Coronary artery (tissue), 2 donors: ENCODE data around the gene ALDH1A1.

Experiments used
- DNase-seq: peaks from one replicate; pipeline ENCODE4 v3.0.0-alpha.2; 2017; ENCODE audit warnings: low spot score
- H3K27ac ChIP-seq, 2 donors: fragments of 200-600 bp; sonication (generic); one replicate each; pipeline ENCODE4 v1.5.1; 2016 to 2019
- H3K4me3 ChIP-seq: fragments of 200-600 bp; sonication (generic); 2 replicates; pipeline ENCODE4 v1.5.1; 2016; ENCODE audit warnings: mild to moderate bottlenecking, moderate library complexity
- TF ChIP-seq, protein P1 (sequence below): fragments of 200-600 bp; sonication (generic); IDR thresholded peaks from one replicate; pipeline ENCODE4 v1.5.1; 2019; ENCODE audit warnings: antibody characterized with exemption

ALDH1A1 gene

DNA sequence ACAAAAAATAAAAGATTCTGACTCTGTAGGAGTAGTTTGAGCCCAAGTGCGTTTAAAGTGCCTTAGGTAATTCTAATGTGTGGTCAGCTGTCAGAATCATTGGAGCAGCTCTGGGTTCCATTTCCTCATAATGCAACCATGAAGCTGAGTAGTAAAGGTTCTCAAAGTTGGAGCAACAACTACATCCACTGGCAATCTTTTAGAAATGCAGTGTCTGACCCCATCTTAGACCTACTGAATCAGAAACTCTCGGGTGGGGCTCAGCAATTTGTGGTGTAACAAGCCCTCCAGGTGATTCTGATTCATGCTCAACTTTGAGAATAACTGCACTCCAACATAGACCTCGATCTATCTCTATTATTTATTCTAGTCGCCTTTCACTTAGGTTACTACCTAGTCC, 7.6 kb upstream of the ALDH1A1 start:
- no peak overlapping the region for H3K27ac ChIP-seq
- TF ChIP-seq, protein P1, sequence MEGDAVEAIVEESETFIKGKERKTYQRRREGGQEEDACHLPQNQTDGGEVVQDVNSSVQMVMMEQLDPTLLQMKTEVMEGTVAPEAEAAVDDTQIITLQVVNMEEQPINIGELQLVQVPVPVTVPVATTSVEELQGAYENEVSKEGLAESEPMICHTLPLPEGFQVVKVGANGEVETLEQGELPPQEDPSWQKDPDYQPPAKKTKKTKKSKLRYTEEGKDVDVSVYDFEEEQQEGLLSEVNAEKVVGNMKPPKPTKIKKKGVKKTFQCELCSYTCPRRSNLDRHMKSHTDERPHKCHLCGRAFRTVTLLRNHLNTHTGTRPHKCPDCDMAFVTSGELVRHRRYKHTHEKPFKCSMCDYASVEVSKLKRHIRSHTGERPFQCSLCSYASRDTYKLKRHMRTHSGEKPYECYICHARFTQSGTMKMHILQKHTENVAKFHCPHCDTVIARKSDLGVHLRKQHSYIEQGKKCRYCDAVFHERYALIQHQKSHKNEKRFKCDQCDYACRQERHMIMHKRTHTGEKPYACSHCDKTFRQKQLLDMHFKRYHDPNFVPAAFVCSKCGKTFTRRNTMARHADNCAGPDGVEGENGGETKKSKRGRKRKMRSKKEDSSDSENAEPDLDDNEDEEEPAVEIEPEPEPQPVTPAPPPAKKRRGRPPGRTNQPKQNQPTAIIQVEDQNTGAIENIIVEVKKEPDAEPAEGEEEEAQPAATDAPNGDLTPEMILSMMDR, result no peak
- H3K4me3 ChIP-seq, result no peak overlapping the region
- DNase-seq, result no peak

DNA sequence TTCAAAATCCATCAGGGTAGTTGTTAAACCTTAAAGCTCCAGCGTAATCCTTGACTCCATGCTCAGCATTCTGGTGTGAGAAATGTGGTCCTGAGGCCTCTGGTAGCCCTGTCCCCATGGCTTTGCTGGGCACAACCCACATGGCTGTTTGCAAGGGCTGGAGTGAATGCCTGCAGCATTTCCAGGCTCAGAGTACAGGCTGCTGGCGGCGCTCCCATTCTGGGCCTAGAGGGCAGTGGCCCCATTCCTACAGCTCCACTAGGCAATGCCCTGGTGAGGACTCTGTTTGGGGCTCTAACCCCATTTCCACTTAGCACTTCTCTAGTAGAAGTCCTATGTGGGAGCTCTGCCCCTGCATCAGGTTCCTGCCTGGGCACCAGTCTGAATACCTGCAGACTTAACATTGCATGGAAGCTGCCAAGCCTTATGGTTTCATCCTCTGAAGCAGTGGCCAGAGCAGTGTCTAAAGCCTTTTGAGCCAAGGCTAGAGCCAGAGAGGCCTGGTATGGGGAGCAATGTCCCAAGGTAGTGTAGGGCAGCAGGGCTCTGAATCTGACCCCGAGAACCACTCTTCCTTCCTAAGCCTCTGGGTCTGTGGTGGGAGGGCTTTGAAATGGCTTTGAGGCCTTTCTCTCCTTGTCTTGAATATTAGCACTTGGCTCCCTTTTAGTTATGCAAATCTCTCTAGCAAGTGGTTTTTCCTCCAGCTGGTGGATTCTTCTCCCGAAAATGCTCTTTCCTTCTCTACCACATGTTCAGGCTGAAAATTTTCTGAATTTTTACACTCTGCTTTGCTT, 5.8 kb upstream of the ALDH1A1 start:
- DNase-seq, result no peak
- TF ChIP-seq, protein P1, result no peak
- no peak overlapping the region for H3K27ac ChIP-seq
- H3K4me3 ChIP-seq, result no peak overlapping the region

DNA sequence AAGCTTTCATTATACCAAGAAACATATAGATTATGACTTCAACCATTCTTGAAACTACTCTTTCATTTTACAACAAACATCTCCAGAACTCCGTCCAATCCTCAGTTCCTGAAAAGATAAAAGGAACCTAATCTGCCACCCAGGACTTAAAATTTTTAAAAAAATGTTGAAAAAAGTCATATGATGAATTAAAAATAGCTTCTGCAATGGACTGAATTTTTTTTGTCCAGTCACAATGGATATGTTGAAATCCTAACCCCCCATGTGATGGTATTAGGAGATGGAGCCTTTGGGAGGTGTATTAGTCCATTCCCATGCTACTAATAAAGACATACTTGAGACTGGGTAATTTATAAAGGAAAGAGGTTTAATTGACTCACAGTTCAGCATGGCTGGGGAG, 2.7 kb upstream of the ALDH1A1 start:
- TF ChIP-seq, protein P1, result no peak
- Histone ChIP-seq H3K27ac (peak overlapping the region in 1 of 2 donors; percentile 33), H3K4me3 (no peak overlapping the region)
- DNase-seq, result no peak

DNA sequence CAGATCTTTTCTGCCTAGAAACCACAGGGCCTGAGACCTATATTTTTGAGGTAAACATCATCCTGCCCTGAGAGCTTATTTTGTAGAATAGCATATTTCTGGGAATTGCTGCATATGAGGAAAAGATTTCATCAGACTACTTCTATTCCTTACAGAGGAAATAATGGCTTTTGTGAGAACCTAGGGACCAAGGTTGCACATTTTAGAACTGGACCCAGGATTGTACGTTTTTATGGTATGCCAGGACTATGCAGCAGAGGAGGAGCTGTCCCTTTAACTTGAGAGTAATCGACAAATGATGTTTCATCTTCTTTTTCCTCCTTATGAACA, 2.2 kb upstream of the ALDH1A1 start:
- TF ChIP-seq, protein P1, result no peak
- no peak overlapping the region for H3K4me3 ChIP-seq
- no peak for DNase-seq
- peak overlapping the region in 1 of 2 donors; percentile 33 for H3K27ac ChIP-seq

DNA sequence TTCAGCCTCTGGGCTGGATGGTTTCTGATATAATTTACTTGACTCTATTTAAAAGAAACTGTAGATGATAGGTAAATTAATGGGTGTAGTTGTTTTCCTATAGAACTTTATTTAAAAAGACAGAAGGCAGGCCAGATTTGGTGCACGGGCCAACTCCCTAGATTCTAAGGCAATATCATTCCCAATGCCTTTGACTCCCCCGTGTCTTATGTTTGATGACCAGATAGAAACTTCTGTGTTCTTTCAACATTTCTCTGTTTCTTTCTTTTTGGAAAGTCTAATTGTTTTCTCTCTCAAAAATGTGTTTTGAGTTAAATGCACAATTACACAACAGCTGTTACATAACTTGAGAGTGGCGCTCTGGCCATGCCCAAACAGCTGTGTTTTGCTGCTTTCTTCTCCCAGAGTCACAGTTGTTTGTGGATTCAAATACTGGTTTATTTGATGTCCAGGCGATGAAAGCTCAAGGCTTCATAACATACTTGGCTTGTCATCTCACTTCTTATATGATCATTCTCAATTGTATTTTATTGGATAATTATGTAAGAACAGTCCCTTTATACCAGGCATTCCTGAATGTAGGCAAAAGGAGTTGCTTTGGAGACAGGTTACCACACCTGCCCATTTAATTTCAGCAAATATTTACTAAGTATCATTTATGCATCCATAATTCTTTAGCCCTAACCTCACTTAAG, 1.7 kb upstream of the ALDH1A1 start:
- no peak for DNase-seq
- Histone ChIP-seq H3K27ac (peak overlapping the region; percentile 11 to 38), H3K4me3 (no peak overlapping the region)
- TF ChIP-seq, protein P1, result no peak

DNA sequence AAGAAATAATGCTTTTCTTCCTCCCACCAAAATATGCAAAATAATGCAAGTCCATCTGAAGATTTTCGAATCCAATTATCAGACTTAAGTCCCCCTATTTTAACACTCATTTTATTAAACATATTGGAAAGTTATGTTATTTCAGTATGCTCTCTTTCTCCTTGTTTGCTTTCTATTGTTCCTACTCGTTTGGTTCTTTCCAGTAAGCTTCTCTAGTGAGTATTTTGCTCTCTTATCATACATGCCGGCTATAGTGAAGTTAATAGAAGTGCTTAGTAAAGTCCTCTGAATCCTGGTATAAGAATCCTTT, 517 bp downstream of the ALDH1A1 start:
- Histone ChIP-seq H3K27ac (peak overlapping the region in 1 of 2 donors; percentile 62), H3K4me3 (peak overlapping the region; percentile 55)
- no peak for DNase-seq
- TF ChIP-seq, protein P1, result no peak
